ENCODE measurements around the gene PTPRE. TPM values are rescaled to one million over a fixed set of nuclear protein-coding genes. Genes with fewer than 3 reads are reported as not detected.

Gene PTPRE
- total and polyA plus RNA-seq, 10 of the 15 experiments (the other 5 are each of a cell fraction or from before 2014, with no cell fraction given) = 2.9 to 7.6 (median 5.8) TPM

DNA sequence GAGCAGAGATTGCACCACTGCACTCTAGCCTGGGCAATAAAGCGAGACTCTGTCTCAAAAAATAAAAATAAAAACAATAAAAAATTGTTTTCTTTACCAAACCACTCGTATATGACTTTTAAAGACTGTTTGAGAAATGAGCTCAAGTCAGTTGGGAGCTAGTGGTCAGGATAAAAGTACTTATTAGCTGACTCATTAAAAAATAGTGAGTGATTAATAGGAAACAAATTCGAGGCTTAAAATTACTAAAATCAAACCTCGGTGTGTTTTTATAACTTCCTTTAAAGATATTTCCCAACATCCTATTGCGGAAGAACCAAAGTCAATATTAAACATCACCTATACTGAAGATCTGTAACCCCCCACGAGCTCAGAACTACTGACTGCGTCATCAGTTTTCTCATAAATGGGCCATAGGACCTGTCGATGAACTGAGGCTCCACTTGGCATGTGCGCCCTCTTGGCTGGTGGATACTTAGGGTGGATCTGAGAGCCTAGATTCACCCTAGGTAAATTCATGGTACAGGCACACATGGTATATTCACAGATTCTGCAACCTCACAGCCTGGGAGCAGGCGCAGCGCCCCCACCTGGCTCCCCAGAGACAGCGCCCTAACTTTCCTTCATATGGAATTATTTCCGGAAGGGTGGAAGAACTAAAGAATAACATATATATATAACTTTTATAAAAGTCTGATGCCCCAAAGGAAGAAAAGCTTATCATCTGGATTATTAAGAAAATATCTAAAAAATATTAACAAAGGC lies 210.1 kb downstream of the PTPRE start:
- Histone ChIP-seq H2AFZ (ENCODE audit: control insufficient read depth, low read depth, low read length) (no peak overlapping the region), H3K79me2 (ENCODE audit: control insufficient read depth, insufficient read depth, low read length) (peaks cover 40% of the 10 kb centered on the region), H3K4me1 (ENCODE audit: control insufficient read depth, insufficient read depth, low read length) (no peaks in the 10 kb centered on the region), H4K20me1 (ENCODE audit: control insufficient read depth, insufficient read depth) (no peaks in the 10 kb centered on the region), H3K9ac (ENCODE audit: control insufficient read depth, insufficient read depth, low read length) (no peak overlapping the region), H3K4me3 (no peak overlapping the region), H3K27me3 (replicated peaks in 1 of 2; ENCODE audit: control insufficient read depth in 2 of 2, insufficient read depth in 2 of 2, low read length in 1 of 2) (no peaks in the 10 kb centered on the region), H3K36me3 (ENCODE audit: control insufficient read depth in 2 of 2, insufficient read depth in 2 of 2, low read length in 1 of 2) (peaks cover 27 to 59% of the 10 kb centered on the region in 2 experiments), H3K4me2 (ENCODE audit: control insufficient read depth, insufficient read depth) (no peak overlapping the region), H3K27ac (ENCODE audit: control insufficient read depth, insufficient read depth) (no peak overlapping the region), H3K9me3 (replicated peaks; ENCODE audit: control insufficient read depth, insufficient read depth, low read length) (no peaks in the 10 kb centered on the region)
- TF ChIP-seq, protein P1, sequence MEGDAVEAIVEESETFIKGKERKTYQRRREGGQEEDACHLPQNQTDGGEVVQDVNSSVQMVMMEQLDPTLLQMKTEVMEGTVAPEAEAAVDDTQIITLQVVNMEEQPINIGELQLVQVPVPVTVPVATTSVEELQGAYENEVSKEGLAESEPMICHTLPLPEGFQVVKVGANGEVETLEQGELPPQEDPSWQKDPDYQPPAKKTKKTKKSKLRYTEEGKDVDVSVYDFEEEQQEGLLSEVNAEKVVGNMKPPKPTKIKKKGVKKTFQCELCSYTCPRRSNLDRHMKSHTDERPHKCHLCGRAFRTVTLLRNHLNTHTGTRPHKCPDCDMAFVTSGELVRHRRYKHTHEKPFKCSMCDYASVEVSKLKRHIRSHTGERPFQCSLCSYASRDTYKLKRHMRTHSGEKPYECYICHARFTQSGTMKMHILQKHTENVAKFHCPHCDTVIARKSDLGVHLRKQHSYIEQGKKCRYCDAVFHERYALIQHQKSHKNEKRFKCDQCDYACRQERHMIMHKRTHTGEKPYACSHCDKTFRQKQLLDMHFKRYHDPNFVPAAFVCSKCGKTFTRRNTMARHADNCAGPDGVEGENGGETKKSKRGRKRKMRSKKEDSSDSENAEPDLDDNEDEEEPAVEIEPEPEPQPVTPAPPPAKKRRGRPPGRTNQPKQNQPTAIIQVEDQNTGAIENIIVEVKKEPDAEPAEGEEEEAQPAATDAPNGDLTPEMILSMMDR (IDR thresholded peaks at IDR 0.05 in 2 of 3, conservative IDR thresholded peaks at IDR 0.05 in 1 of 3; ENCODE audit: control insufficient read depth in 2 of 3, extremely low read depth in 1 of 3, insufficient read depth in 1 of 3, low read depth in 3 of 3, low read length in 3 of 3) = 0 out of 6 replicates have a peak, but pooled peaks of 1 of the 3 experiments have one; percentile 23
- TF ChIP-seq, protein P2, sequence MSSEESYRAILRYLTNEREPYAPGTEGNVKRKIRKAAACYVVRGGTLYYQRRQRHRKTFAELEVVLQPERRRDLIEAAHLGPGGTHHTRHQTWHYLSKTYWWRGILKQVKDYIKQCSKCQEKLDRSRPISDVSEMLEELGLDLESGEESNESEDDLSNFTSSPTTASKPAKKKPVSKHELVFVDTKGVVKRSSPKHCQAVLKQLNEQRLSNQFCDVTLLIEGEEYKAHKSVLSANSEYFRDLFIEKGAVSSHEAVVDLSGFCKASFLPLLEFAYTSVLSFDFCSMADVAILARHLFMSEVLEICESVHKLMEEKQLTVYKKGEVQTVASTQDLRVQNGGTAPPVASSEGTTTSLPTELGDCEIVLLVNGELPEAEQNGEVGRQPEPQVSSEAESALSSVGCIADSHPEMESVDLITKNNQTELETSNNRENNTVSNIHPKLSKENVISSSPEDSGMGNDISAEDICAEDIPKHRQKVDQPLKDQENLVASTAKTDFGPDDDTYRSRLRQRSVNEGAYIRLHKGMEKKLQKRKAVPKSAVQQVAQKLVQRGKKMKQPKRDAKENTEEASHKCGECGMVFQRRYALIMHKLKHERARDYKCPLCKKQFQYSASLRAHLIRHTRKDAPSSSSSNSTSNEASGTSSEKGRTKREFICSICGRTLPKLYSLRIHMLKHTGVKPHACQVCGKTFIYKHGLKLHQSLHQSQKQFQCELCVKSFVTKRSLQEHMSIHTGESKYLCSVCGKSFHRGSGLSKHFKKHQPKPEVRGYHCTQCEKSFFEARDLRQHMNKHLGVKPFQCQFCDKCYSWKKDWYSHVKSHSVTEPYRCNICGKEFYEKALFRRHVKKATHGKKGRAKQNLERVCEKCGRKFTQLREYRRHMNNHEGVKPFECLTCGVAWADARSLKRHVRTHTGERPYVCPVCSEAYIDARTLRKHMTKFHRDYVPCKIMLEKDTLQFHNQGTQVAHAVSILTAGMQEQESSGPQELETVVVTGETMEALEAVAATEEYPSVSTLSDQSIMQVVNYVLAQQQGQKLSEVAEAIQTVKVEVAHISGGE (CRISPR knock-in tag; IDR thresholded peaks at IDR 0.05) = no peak
- SMC1A ChIA-PET (ENCODE audit: uncharacterized antibody, unreplicated experiment) = interaction anchor here (0.8 to 2.7 kb wide), 6 partner anchors 9 to 82 kb away, joined by 3 to 8 read pairs (median 4); partner anchors contain the start of gene MKI67
- no peak for DNase-seq (ENCODE audit: low read depth, low spot score)
- POLR2A ChIA-PET = interaction anchor here (3.3 kb wide), 1 partner anchor 8 kb away, joined by 24 read pairs; the partner anchor contains the start of gene MKI67
- ATAC-seq = no peak
- intact Hi-C loops (cut with micrococcal nuclease; ENCODE audit: unreplicated experiment) (no loop called here), in situ Hi-C loops (cut with MboI) (no loop called here)
- no TSS peak for BruUV-seq (replicated peaks)
- CTCF ChIA-PET = interaction anchor here (0.8 to 1.6 kb wide), 4 partner anchors 9 to 27 kb away, joined by 3 to 4 read pairs (median 4); partner anchors contain the start of gene MKI67
- RAD21 ChIA-PET (ENCODE audit: unreplicated experiment) = no interaction called here
- WGBS (ENCODE audit: insufficient coverage, insufficient replicate concordance, low lambda C conversion rate, missing lambda C conversion rate) = 100% methylated on average over 13 of the region's 13 CpGs
- FAIRE-seq = no peak
